ENCODE measurements around the gene DLGAP1. TPM values are rescaled to one million over a fixed set of nuclear protein-coding genes. Genes with fewer than 3 reads are reported as not detected.

DLGAP1 gene
- total and polyA plus RNA-seq, 2 of the 8 experiments (the other 6 are each of a cell fraction or from before 2014, with no cell fraction given), result 11.8 to 16.9 TPM

- Histone ChIP-seq H3K27me3 (replicated peaks in 1 of 4; ENCODE audit: control insufficient read depth in 3 of 4, extremely low read depth in 1 of 4, insufficient read depth in 3 of 4, low read length in 3 of 4) (no peaks in the 10 kb centered on the region), H3K27ac (ENCODE audit: low read depth, low read length) (no peak overlapping the region), H3K14ac (ENCODE audit: insufficient read length) (no peak overlapping the region), H3K23me2 (ENCODE audit: low read depth, low read length) (no peaks in the 10 kb centered on the region), H3K18ac (ENCODE audit: extremely low read depth, low read length) (no peak overlapping the region), H3K79me1 (ENCODE audit: low read depth, low read length) (peaks cover 6% of the 10 kb centered on the region; the same call in 1 of the 2 replicates), H2BK120ac (replicated peaks; ENCODE audit: low read depth, low read length) (no peak overlapping the region), H3K4me1 (replicated peaks in 1 of 4; ENCODE audit: control insufficient read depth in 3 of 4, insufficient read depth in 4 of 4, low read length in 3 of 4) (peaks cover 3 to 12% (median 8%) of the 10 kb centered on the region in 4 experiments; a peak in 5 of 7 replicates), H4K8ac (ENCODE audit: extremely low read depth, insufficient read depth, low read length) (no peak overlapping the region), H3K56ac (replicated peaks; ENCODE audit: insufficient read length, low read depth, low read length) (no peak overlapping the region), H4K5ac (ENCODE audit: insufficient read length, low read depth, low read length) (no peak overlapping the region), H3K79me2 (ENCODE audit: control insufficient read depth in 1 of 2, insufficient read depth in 2 of 2, low read length in 2 of 2) (no peaks in the 10 kb centered on the region), H2BK12ac (ENCODE audit: low read depth, low read length) (no peak overlapping the region), H3K4ac (replicated peaks; ENCODE audit: insufficient read length, low read depth, low read length) (no peak overlapping the region), H4K91ac (replicated peaks; ENCODE audit: insufficient read length, low read length) (no peak overlapping the region), H2BK20ac (ENCODE audit: low read length) (no peak overlapping the region), H2BK5ac (ENCODE audit: low read depth, low read length) (no peak overlapping the region), H3K4me2 (ENCODE audit: insufficient read depth in 1 of 2, low read depth in 2 of 2, low read length in 2 of 2) (no peak overlapping the region), H2AK5ac (ENCODE audit: low read depth, low read length) (no peak overlapping the region), H2AFZ (ENCODE audit: low read length) (no peak overlapping the region), H2BK15ac (ENCODE audit: low read length) (no peak overlapping the region), H3K36me3 (ENCODE audit: control insufficient read depth in 2 of 4, insufficient read depth in 4 of 4, low read length in 3 of 4) (no peaks in the 10 kb centered on the region), H3K9me3 (ENCODE audit: insufficient read depth in 2 of 2, low read depth in 1 of 2, low read length in 1 of 2) (no peaks in the 10 kb centered on the region), H3K23ac (ENCODE audit: insufficient read length) (no peak overlapping the region), H4K20me1 (replicated peaks in 1 of 2; ENCODE audit: control insufficient read depth in 1 of 2, insufficient read depth in 2 of 2, low read length in 2 of 2) (peaks cover 0 to 1% of the 10 kb centered on the region in 2 experiments), H3K4me3 (ENCODE audit: extremely low read depth in 1 of 4, insufficient read depth in 2 of 4, low read depth in 3 of 4, low read length in 4 of 4) (no peak overlapping the region), H3K9ac (replicated peaks in 1 of 4; ENCODE audit: extremely low read depth in 1 of 4, low read depth in 3 of 4, low read length in 3 of 4) (no peak overlapping the region)
- POLR2A ChIA-PET (ENCODE audit: partially characterized antibody), result no interaction called here
- TF ChIP-seq NANOG (IDR thresholded peaks at IDR 0.05; ENCODE audit: insufficient read depth, low read depth, low read length, poor library complexity, severe bottlenecking), result no peak
- no peak for TF ChIP-seq RBBP5 (IDR thresholded peaks at IDR 0.05; ENCODE audit: borderline replicate concordance, low read depth, low read length)
- no peak for TF ChIP-seq CTBP2 (IDR thresholded peaks at IDR 0.05; ENCODE audit: borderline replicate concordance, insufficient read depth, insufficient read length, low read length)
- no peak for TF ChIP-seq ATF3 (IDR thresholded peaks at IDR 0.05; ENCODE audit: insufficient read depth, low read depth, low read length)
- DNase-seq (ENCODE audit: low read depth in 1 of 2, low spot score in 2 of 2), result no peak
- CTCF ChIA-PET (ENCODE audit: partially characterized antibody), result no interaction called here
- 62% methylated on average over 3 of the region's 3 CpGs; no CpG with 5 or more reads in 1 of the 2 experiments for WGBS, 2 experiments (ENCODE audit: extremely low coverage in 1 of 2, insufficient coverage in 1 of 2, insufficient read length in 1 of 2, insufficient replicate concordance in 2 of 2, low coverage in 1 of 2, low lambda C conversion rate in 2 of 2, missing lambda C conversion rate in 1 of 2)
- FAIRE-seq, result no peak
Observed at GRCh38 chr18:4285525-4285924, 169.6 kb downstream of the DLGAP1 start.
